AG08395 (cell line): ENCODE data around the gene TBC1D22A.

Experiments used
- DNase-seq: peaks from one replicate; pipeline ENCODE4 v3.0.0; 2012; ENCODE audit warnings: mixed read lengths, low spot score

Gene TBC1D22A

DNA sequence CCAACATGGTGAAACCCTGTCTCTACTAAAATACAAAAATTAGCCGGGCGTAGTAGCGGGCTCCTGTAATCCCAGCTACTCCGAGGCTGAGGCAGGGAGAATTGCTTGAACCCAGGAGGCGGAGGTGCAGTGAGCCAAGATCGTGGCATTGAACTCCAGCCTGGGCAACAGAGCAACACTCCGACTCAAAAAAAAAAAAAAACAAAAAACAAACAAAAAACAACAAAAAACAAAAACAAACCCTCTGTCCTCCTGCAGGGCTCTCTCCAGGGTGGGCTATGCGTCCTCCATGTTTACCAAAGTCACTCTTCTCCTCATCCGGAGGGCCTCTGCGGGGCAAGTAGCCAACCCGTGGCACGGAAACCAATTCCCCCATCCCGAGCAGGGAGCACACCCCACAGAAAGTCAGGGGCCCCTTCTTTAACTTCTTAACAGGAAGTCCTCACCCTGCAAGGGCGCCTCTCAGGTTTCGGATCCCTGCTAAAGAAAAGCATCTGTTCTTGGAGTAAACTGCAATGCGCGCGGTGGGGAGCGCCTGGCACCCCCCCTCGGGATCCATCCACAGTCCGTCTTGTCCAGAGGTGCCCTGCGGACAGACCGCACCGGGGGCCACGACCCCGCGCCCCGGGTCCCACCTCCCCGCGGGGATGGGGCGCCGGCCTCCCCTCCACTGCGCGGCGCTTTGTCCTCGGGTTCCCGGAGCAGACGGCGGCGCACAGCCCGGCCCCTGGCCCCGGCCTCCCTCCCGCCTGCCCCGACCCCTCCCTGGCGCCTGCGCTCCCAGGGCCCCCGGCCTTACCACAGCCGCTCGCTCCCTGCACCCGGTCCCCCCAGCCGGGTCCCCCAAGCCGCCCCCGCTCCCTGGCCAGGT, 25.1 kb upstream of the TBC1D22A start:
- DNase-seq = peak; percentile 35

DNA sequence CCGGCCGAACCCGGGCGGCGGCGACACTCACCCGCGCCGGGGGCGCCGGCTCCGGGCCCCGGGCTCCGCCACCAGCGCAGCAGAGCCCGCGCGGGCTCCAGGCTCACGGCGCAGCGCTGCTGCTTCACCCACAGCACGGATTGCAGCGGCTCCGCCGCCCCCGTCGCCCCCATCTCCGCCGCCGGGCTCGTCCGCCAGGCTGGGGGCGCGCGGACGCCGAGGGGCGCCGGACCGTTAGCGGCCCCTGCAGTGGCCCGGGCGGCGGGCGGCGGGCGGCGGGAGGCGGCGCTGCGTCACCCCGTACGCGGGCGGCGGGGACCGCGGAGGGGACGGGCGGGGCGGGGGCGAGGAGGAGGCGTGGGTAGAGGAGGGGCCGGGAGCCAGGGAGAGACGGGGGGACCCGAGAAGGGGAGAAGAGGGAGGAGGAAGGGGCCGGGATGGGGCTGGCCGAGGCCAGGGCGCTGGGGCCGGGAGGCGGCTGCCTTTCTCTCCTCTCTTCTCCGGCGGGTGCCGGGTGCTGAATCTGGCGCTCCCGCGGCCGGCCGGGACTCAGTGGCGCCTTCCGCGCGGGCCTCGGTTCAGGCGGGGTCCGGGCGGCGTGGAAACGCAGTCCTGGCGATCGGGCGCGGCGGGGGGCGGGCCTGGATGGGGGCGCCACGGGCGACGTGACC, 24.3 kb upstream of the TBC1D22A start, which contains the start of gene CERK:
TSS of gene CERK (minus strand) at position 277 of the 671 bp plus-strand sequence. CDS start at position 173, 104 bp downstream.
- peak; percentile 88 for DNase-seq

DNA sequence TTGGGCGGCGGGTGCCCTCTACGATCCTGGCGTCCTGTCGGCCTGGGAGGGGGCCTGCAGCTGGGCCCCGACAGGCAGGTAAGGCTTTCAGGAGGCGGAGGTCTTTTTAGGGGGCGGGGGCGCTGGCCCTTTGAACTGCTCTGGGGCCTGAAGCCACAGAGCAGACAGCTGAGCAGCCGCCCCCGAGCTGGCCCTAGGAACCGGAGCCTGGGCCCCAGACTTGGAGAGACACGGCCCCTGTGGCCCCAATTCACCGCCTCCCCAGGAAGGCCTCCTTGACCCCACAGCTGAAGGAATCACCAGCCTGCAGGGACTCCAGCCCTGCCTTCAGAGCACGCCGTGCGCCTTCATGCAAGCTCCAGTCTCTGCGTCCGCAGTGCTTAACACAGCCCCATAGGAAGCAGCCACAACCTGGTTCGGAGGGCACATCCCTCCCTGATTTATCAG, 23.8 kb upstream of the TBC1D22A start:
- no peak for DNase-seq

DNA sequence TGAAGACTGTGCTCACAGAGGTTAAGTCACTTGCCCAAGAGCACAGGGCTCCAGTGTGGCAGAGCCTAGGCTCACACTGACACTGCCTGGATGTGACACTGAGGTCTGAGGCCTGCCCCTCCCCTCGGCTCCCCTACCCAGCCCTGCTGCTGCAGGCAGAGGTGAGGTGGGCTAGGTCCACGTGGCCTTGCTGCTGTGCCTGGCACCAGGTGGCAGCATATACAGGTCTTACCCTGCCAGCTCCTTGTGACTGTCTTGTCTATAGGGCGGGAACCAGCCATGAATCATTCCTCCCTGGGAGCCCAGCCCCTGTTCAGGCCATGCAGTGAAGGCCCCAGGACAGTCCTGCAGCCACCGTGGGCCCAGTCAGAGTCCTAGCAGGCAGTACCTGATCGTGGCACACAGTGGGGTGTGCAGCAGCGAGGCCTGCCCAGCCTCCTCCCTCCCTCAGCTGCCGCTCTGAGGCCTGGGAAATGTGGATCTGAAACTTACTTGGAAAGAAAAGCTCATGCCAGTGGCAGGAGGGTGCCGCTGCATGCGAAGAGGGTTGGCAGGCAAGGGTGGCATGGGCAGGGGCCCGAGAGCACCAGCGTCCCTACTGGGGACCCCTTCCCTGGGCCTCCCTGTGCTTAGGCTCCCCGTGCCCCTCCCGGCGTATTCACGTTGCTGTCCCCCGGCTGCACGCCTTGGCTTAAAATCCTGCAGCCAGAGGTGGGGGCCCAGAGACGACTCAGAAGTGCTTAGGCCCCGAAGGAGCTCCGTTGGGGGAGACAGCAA, 23.2 kb upstream of the TBC1D22A start:
- DNase-seq = peak; percentile 83

DNA sequence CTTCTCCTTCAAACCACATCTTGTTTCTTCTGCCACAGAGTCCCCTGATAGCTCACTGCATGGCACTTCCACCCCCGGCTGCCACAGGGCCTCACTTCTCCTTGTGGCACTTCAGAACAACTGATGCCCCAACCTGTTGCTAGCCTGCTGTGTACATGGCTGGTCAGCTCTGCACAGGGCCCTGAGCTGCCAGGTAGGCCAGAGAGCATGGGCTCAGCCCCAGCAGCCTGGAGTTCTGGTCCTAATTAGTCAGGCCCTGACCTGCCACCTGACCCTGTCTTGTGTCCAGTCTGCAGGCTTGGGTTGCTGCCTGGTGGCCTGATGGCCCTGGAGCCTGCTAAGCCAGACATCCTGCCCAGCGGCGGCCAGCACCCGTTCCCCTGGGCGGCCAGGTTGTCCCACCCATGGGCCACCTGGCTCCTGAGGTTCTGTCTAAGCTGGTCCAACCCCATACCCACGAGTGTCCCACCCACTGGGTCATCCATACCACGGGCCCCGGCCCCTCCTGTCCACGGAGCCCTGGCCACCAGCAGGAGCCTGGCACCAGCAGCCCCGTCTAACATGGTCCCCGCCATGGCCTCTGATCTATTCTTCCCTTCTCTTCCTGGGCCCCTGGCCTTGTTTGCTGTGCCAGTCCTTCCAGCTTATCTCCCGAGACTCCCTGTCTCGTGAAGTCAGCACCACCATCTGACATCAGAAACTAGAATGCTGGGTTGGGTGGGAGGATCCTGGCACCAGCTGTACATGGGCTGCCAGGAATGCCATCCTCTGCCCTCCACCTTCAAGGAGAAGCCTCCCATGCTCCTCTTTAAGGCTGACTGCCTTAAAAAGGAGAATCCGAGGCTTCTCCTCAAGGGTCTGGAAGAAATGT, 21.3 kb upstream of the TBC1D22A start:
- no peak for DNase-seq

DNA sequence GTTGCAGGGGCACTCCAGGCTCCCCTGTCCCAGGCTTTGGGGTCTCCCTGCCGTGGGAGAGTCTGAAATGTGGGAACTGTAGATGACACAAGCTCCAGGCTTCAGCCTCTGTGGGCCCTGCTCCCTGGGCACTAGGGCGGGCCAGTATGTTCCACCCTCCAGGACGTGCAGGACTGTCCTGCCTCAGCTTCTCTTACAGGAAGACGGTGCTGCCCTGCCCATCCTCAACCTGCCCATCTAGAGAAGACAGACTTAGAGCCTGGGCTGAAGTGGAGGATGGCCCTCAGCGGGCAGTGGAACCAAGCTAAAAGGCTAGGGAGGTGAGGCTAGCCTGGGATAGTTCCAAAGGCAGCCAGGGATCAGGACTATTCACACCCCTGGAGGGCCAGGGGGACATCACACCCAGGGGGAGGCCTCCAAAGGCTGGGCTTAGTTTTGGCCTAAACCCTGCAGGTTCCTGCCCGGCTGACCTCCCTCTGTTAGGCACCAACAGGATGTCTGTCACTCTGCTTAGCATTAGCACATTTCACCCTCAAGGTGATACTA, 20.4 kb upstream of the TBC1D22A start:
- no peak for DNase-seq

DNA sequence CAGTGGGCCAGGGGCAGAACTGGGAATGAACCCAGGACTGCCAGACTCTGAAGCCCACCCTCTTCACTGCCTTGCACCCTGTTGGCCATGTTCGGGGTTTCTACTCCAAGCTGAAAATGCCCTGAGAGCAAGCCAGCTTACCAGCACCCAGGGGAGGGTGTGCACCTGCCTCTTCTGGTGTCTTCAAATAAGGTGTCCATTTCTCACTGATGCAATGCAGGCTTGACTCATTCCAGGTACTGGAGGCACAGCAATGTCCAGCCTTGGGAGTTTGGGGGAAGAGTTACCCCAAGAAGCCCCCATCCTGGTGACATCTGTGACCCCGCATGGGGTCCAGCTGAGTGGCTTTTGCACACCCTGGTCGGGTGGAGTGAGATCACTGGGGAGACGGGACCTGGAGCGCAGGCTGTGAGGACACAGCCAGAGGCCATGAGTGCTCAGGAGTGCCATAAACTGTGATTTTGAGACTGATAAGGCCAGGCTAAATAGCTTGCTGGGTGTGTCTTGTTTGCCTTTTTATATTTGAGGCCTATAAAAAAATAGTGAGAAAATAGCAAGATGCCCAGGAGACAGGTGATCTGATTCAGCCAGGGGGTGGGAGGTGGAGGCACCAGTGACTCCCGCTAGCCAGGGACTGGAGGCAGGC, 19.8 kb upstream of the TBC1D22A start:
- no peak for DNase-seq

DNA sequence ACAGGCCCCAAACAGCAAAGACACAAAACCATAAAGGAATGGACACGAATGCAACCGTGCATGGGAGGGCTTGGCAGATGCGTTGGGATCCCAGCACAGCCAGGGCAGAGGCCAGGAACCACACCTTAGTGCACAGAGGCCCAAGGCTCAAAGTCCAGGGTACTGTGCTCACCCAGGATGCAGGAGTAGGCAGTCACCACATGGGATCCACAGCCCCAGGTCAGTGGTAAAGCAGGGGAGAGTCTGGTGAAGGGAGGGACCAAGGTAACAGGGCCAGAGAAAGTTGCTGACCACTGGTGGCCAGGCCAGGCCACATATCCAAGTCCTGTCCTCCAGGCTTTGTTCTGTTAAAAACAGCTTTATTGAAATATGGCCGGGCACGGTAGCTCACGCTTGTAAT, 17.9 kb upstream of the TBC1D22A start:
- DNase-seq = no peak

DNA sequence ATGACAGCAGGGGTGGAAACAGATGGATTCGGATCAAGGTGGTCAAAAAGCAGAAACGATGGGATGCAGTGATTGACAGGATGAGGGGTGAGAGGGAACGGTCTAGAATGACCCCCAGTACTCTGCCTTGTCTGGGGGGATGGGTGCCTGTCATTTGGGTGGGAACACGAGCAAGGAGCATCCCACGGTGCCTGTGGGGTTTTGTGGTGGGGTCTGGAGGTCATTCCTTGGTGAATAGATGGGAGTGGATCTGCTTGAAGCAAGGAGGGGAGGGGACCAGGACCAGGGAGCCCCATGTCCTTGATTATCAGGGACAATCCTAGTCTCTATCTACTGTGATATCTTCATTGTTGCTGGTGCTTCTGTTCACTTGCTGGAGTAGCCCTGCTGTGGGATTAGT, 16.3 kb upstream of the TBC1D22A start:
- DNase-seq = no peak

DNA sequence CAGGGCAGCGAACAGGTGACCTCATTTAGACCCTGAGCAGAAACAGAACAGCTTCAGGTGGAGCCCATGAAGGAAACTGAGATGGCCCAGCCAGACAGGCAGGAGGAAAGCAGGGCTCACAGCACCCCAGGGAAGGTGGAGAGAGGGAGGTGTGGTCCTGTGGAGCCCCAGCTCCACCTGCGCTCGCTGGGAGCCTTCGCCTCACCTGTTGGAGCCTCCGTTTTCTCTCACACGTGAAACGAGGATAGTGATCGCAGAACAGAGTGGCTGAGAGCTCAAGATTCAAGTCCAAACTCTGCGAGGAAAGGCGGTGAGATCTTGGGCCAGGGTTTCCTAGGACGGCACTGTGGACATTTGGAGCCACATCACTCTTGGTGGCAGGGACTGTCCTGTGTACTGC, 15.8 kb upstream of the TBC1D22A start:
- no peak for DNase-seq

DNA sequence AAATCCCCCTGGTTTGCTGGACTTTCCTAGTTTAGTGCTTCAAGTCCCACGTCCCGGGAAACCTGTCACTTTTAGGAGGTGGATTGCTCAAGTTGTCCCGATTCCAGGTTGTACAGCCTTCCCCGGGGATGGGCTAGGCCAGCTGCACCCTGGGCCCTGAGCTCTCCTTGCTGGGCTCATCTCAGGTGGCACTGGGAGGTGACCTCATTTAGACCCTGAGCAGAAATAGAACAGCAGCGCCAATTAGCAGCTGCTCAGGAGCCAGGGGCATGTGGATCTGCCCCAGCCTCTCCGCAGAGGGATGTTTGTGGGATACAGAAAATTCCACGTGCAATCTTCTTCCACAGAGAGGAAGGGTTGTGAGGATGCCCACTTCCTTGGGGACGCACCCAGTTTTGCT, 14.8 kb upstream of the TBC1D22A start:
- DNase-seq = no peak

DNA sequence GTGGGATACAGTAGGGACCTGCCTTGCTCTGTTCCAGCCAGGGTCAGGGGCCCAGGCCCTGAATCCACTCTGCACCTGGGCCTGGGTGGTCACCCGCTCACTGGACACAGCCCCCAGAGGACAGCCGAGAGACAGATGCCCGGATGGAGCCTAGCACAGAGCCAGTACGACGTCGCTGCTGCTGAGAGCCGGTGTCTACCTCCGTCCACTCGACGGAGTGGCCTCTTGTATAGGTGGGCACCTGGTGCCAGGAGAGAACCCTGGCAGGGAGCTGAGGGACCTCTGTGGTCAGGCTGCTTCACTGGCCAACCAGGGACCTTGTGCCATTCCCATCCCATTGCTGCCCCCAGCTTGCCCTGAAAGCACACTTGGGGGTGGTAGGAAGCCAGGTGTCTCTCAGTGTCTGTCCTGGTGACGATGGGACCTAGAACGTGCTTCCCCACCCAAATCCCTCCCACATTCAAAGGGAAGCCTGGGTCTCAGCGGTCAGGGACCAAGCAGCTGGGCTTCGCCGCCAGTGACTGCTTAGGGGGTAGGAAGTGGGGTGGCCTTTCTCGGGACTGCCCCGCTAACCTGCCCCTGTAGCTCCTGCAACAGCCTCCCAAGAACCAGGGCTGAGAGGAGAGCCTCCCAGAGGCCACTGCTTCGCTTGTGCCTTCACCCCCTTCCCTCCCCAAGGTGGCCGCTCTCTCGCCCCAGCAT, 14.1 kb upstream of the TBC1D22A start:
- no peak for DNase-seq

DNA sequence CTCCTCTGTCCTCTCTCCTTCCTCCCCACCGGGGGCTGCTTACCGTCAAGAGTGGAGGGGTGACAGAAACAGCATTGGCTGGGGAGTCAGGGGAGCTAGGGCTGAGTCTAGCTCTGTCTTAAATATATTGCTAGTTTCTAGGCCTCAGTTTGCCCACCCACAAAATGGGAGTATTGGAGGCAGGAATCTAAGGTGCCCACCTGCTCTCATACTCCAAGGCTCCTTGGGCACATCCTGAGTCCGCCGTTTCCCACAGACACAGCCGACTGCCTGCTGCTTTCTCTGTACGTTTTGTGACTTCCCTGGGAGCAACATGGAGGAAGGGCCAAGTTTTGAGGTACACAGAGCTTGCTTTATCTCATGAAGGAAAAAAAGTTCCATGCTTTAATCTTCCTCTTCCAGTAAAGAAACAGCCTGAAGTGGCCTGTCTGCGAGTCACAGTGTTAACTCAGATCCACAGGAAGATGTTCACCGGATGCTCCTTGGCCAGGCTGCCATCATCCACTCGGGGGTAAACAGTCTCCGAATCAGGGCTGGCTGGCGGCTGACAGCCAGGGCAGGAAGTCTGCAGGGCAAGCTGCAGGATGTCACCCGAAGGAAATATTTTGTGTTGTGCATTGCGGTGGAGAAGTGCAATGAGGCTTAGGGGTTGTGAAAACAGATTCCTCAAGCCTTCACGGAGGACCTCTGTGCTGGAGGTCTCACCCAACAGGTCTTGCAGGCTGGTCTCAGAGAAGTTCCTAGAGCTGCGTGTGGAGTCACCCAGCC, 13.4 kb upstream of the TBC1D22A start:
- DNase-seq = peak; percentile 54

DNA sequence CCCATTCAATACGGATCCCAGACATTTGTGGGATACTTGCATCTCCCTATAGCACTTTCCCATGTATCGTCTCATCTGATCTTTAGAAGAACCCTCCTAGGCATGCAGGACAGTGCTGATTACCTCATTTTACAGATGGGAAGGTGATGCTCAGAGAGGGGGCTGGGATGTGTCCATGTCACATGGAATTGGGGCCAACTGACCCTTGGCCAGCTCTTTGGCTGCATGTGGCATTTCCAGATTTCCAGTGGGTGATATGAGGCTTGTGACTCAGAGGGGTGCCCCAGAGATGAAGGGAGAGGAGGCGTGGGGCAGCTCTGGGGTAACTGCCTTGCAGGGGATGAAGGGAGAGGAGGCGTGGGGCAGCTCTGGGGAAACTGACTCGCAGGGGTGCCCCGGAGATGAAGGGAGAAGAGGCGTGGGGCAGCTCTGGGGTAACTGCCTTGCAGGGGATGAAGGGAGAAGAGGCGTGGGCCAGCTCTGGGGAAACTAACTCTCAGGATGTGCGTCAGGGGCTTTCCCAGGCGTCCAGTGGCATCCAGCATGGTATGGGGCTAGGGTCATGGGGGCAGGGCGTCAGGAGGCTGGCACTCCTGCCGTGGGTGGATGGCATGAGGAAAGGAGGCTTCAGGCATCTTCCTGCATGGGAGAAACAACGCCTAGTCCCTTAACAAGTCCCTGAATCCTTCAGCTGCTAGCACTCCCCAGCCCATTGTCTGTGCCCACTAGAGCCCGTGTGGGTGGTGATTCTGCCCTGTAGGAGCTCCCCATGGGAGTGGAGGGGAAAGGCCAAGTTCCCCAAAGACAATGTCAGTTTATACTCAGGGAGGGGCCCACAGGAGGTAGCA, 12.5 kb upstream of the TBC1D22A start:
- no peak for DNase-seq

DNA sequence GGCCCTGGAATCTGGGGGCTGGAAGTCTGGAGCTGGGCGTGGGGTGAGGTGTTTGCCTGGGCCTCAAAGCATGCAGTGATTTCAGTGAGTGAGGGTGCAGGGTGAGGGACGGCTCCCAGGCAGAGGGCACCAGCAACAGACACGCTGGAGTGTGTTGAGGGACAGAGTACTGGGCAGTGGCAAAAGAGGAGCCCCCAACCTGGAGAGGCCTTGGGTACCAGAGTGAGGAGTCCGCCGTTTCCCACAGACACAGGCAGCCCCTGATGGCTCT, 12.0 kb upstream of the TBC1D22A start:
- no peak for DNase-seq

DNA sequence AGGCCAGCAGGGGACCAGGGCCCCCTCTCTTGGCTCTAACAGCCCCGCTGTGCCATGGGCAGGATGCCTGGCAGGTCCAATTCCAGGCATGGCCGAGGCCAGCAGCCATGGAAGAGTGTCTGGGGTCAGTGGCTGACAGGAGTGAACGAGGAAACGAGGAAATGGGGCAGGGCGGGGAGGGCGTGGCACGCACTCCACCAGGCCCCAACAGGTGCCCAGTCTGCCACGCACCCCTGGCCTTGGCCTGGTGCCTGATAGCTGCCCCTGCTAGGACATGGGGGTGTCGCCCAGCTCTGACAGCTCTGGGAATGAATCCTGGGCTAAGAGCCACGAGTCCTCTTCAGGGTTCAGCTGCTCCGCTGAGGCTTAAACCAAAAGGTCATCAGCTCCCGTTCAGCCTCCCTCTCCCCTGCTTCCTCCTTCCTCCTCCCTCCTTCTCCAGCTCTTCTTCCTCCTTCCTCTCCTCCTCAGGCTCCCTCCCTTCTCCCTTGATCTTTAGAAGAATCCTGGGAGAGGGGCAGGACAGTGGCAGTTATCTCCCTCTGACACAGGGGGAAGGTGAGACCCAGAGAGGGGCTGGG, 11.5 kb upstream of the TBC1D22A start:
- no peak for DNase-seq

DNA sequence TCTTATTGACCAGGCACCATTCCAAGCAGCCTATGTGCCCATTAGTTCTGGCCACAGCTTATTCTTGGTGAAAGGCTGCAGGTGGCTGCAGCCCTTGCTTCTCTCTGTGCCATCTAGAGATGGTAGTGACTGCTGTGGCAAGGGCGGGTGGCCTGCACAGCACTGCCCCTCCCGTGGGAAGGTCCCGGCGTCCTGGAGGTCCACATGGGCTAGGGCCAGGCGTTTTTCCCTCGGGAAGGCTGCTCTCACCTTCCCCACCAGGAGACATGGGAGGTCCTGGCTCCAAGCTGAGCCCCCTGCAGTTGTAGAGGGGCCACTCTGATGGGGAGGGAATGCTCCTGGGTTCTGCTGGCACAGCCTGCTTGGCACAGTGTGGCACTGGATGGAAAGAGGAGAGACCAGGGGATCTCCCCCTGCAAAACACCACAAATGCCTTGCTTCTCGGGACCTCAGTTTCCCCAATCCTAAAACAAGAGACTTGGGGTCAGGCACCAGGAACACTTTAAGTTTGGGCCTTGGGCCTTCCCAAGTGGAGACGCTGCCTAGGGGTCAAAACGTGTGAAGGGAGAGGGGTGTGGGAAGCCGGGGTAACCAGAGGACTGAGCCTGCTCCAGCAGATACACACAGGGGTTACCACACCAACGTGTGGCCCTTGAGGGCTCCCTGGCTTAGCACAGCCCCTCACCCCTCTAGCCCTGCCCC, 10.0 kb upstream of the TBC1D22A start:
- DNase-seq = no peak

DNA sequence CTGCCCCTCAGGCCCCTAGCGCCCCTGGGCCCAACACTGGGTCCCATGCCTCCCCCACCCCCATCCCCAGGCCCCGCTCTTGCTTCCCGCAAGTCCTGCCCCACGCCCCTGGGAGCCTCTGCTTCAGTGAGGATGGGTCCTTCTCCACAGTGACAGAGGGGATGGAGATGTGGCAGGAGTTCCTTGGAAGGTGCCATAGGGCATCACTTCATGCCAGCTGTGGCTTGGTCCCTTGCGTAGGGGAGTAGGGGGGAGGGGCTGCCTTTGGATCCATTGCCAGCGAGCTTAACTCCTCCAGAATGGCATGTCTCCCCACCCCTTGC, 9.5 kb upstream of the TBC1D22A start:
- DNase-seq = no peak
